NOMO-1 treated with DMSO at 0.1 percent for 48 hours (cell line): ENCODE results near the gene RASSF6.
"Not testable (repeated sequence)": the region's sequence is repeated elsewhere in the genome, so short reads cannot be mapped to it uniquely, and the experiment has no call there.

Experiments used
- DNase-seq: peaks from one replicate; lab custom pipeline; 2025; ENCODE audit not compliant: unreplicated experiment; lab: John Stamatoyannopoulos, UW

The RASSF6 gene

GRCh38 chr4:73620115-73620792 is at the start of gene RASSF6:
Gene RASSF6 (minus strand): TSS chr4:73620436. CDS start chr4:73611795, 8,641 bp downstream.
- peak; percentile 24 for DNase-seq

GRCh38 chr4:73669410-73670183 is 49.4 kb upstream of the RASSF6 start:
- DNase-seq: no peak

- DNase-seq: no peak
Observed at GRCh38 chr4:73668782-73669201, 48.6 kb upstream of the RASSF6 start.

- not testable (repeated sequence) for DNase-seq
Observed at GRCh38 chr4:73665924-73666323, 45.7 kb upstream of the RASSF6 start.

- no peak for DNase-seq
Observed at GRCh38 chr4:73664470-73664869, 44.2 kb upstream of the RASSF6 start.

- no peak for DNase-seq
Observed at GRCh38 chr4:73663576-73663975, 43.3 kb upstream of the RASSF6 start.

- DNase-seq: peak; percentile 80
Observed at GRCh38 chr4:73662709-73663546, 42.7 kb upstream of the RASSF6 start.

- peak; percentile 9 for DNase-seq
Observed at GRCh38 chr4:73661646-73662119, 41.4 kb upstream of the RASSF6 start.

GRCh38 chr4:73660808-73661207 is 40.6 kb upstream of the RASSF6 start:
- DNase-seq: no peak

- DNase-seq: peak; percentile 34
Observed at GRCh38 chr4:73653695-73654106, 33.5 kb upstream of the RASSF6 start.

- no peak for DNase-seq
Observed at GRCh38 chr4:73650250-73650649, 30.0 kb upstream of the RASSF6 start.

- no peak for DNase-seq
Observed at GRCh38 chr4:73648478-73648877, 28.2 kb upstream of the RASSF6 start.

- no peak for DNase-seq
Observed at GRCh38 chr4:73646117-73646516, 25.9 kb upstream of the RASSF6 start.

GRCh38 chr4:73631565-73632226 is 11.5 kb upstream of the RASSF6 start:
- DNase-seq: no peak

- DNase-seq: not testable (repeated sequence)
Observed at GRCh38 chr4:73628834-73629233, 8.6 kb upstream of the RASSF6 start.

GRCh38 chr4:73621357-73621756 is 1.1 kb upstream of the RASSF6 start:
- no peak for DNase-seq

- no peak for DNase-seq
Observed at GRCh38 chr4:73619346-73619745, 890 bp downstream of the RASSF6 start.

GRCh38 chr4:73617256-73617655 is 3.0 kb downstream of the RASSF6 start:
- no peak for DNase-seq

- peak; percentile 4 for DNase-seq
Observed at GRCh38 chr4:73615613-73616012, 4.6 kb downstream of the RASSF6 start.

GRCh38 chr4:73614311-73614867 is 5.8 kb downstream of the RASSF6 start:
- DNase-seq: no peak
